Inflammatory macrophage treated with lipopolysaccharide for 1 hour (primary cell): Measurements from ENCODE around the gene FKBP2.

Experiments used
- DNase-seq, 2 donors: peaks; one replicate each; pipeline ENCODE4 v3.0.0-alpha.2; 2020 to 2022

Gene FKBP2

GRCh38 chr11:64240435-64241240, at the start of gene FKBP2:
Gene FKBP2, plus strand, starts transcription at chr11:64241095. Its CDS starts 1,293 bp downstream, at chr11:64242388.
- peak; percentile 97 to 98 for DNase-seq

GRCh38 chr11:64192434-64192833, 48.5 kb upstream of the FKBP2 start:
- peak; percentile 84 to 96 for DNase-seq

- peak; percentile 15 to 70 for DNase-seq
Observed at GRCh38 chr11:64196626-64197025, 44.3 kb upstream of the FKBP2 start.

- peak; percentile 60 to 62 for DNase-seq
Observed at GRCh38 chr11:64198511-64198910, 42.4 kb upstream of the FKBP2 start.

- no peak for DNase-seq
Observed at GRCh38 chr11:64201543-64201942, 39.4 kb upstream of the FKBP2 start.

GRCh38 chr11:64202992-64203391, 37.9 kb upstream of the FKBP2 start:
- DNase-seq = no peak

GRCh38 chr11:64203421-64204079, 37.3 kb upstream of the FKBP2 start:
- DNase-seq = no peak

- no peak for DNase-seq
Observed at GRCh38 chr11:64204080-64204440, 36.8 kb upstream of the FKBP2 start.

- DNase-seq = peak; percentile 84 to 92
Observed at GRCh38 chr11:64204464-64204989, 36.4 kb upstream of the FKBP2 start.

- DNase-seq = peak; percentile 53 to 80
Observed at GRCh38 chr11:64206457-64207255, 34.2 kb upstream of the FKBP2 start, which contains the start of gene FERMT3. Gene FERMT3, plus strand, starts transcription at chr11:64206721. Its CDS starts 644 bp downstream, at chr11:64207365.

- peak; percentile 87 to 89 for DNase-seq
Observed at GRCh38 chr11:64207256-64208085, 33.4 kb upstream of the FKBP2 start.

GRCh38 chr11:64208086-64208795, 32.7 kb upstream of the FKBP2 start:
- no peak for DNase-seq

- DNase-seq = no peak
Observed at GRCh38 chr11:64208796-64209562, 31.9 kb upstream of the FKBP2 start.

- DNase-seq = no peak
Observed at GRCh38 chr11:64209563-64209843, 31.4 kb upstream of the FKBP2 start.

GRCh38 chr11:64210301-64211020, 30.4 kb upstream of the FKBP2 start:
- no peak for DNase-seq

GRCh38 chr11:64211181-64211872, 29.6 kb upstream of the FKBP2 start:
- DNase-seq = no peak

- no peak for DNase-seq
Observed at GRCh38 chr11:64216879-64217278, 24.0 kb upstream of the FKBP2 start.

- no peak for DNase-seq
Observed at GRCh38 chr11:64218628-64219353, 22.1 kb upstream of the FKBP2 start.

GRCh38 chr11:64219354-64219684, 21.6 kb upstream of the FKBP2 start:
- no peak for DNase-seq
